Measurements from ENCODE around the gene DNAJC27.

Gene DNAJC27

DNA sequence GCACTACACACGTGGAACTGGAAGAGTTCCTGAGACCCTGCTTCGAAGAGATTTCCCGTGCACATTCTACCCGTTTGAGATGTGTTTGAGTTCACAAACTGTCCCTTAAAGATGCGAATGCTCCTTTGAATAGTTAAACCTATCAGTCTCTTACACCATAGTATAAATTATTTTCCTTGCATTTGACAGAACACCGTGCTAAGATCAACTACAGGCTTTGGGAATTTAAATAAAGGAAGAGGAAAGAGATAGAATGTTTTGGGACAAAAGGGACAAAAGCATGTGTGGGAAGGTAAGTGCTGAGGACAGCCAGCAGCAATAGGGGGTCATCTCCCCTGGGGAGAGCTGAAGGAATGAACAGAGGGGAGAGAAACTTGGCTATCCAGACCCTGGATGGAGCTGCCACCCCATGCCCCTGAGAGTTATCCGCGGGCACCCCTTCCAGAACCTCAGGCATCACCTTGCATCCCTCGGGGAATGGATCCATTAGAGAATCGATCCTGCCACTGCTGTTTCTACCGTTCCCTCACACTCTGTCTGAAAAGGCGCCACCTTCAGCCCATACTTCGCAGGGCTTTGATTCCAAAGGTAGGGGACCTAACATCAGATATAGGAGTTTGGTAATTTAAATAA lies 50.8 kb downstream of the DNAJC27 start:
- H3K9me3 ChIP-seq, result no peaks in the 10 kb centered on the region
- H3K9ac ChIP-seq, result peak overlapping the region; percentile 76; the same call in 1 of the 2 replicates
- H3K4me3 ChIP-seq, result peak overlapping the region; percentile 84
- H3K27me3 ChIP-seq, result no peaks in the 10 kb centered on the region
- H3K36me3 ChIP-seq, result peaks cover 19% of the 10 kb centered on the region
- peak overlapping the region; percentile 91 for H3K4me2 ChIP-seq
- no peak for TF ChIP-seq Cebpa-rat (IDR thresholded peaks at IDR 0.05)
- peaks cover 52% of the 10 kb centered on the region for H3K4me1 ChIP-seq
- H3K27ac ChIP-seq, result no peak overlapping the region
- peaks cover 32% of the 10 kb centered on the region for H4K20me1 ChIP-seq

DNA sequence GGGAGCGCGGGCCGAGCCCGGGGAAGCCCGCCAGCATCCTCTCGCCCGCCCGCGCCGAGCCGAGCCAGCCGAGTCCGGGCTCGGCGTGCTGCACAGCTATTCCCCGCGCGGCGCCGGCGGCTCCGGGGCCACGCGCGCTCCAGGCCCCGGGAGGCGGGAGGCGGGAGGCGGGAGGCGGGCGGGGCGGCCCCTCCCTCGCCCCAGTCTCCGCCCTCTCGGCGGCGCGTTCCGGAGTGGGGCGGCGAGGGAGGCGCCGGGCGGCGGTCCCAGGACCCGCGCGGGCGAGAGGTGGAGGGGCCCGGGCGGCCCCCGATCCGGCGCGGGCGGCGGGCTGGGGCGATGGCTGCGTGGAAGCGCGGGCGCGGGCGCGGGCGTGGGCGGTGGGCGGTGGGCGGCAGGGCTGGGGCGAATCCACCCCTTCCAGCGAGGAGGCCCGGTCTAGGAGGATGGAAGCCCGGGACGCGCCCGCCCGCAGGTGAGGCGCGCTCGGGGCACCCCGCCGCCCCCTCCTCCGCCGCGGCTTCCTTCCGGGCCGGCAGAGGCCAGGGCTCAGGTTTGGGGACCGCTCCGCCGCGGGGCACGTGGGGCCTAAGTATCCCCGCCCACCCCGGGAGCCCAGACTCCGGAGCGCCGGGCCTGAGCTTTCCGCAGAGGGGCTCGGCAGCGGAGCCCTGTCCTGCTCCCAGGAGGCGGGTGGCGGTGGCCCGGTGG lies 51.5 kb downstream of the DNAJC27 start, which contains the start of gene ADCY3:
Gene ADCY3, minus strand, starts transcription at position 140 of the 711 bp plus-strand sequence. CDS start 1,250 bp downstream, outside the sequence.
- no peaks in the 10 kb centered on the region for H3K9me3 ChIP-seq
- H3K27ac ChIP-seq, result peak within 1 kb of the TSS; percentile 78
- peaks cover 39% of the 10 kb centered on the region for H4K20me1 ChIP-seq
- H3K36me3 ChIP-seq, result peaks cover 26% of the 10 kb centered on the region
- peak within 1 kb of the TSS; percentile 84 for H3K4me3 ChIP-seq
- H3K9ac ChIP-seq, result peak within 1 kb of the TSS; percentile 81
- peak within 1 kb of the TSS; percentile 91 for H3K4me2 ChIP-seq
- no peak for TF ChIP-seq Cebpa-rat (IDR thresholded peaks at IDR 0.05)
- no peaks in the 10 kb centered on the region for H3K27me3 ChIP-seq
- H3K4me1 ChIP-seq, result peaks cover 58% of the 10 kb centered on the region

DNA sequence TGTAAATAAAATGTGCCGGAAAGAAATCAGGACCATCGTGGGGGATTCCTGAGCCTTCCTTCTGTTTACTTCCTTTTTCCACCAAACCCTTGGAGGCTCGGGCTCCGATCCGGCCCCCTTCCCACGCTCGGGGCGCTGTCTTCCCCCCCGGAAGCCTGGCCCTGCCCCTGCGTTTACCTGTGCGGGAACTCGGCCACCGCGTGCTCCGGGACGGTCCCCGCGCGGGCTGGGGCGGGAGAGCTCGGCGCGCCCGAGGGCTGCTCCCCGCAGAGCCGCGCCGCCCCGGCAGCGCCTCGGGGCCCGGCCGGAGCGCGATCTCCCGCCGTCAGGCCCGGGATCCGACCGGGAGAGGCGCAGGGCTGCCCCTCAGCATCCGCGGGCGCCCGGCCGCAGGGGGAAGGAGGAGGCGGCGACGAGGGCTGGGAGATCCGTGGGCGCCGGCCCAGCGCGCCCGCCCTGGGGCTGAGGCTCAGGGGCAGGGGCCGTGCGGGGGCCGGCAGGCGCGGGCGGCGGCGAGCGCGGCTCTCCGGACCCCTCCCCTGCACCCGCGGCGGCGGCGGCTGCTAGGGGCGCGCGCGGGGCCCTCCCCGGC lies 52.2 kb downstream of the DNAJC27 start:
- H3K27me3 ChIP-seq, result no peaks in the 10 kb centered on the region
- peaks cover 65% of the 10 kb centered on the region for H3K4me1 ChIP-seq
- H4K20me1 ChIP-seq, result peaks cover 46% of the 10 kb centered on the region
- no peaks in the 10 kb centered on the region for H3K9me3 ChIP-seq
- peak overlapping the region; percentile 84 for H3K4me3 ChIP-seq
- H3K9ac ChIP-seq, result peak overlapping the region; percentile 81
- peaks cover 32% of the 10 kb centered on the region for H3K36me3 ChIP-seq
- H3K27ac ChIP-seq, result peak overlapping the region; percentile 78
- TF ChIP-seq Cebpa-rat (IDR thresholded peaks at IDR 0.05), result no peak
- H3K4me2 ChIP-seq, result peak overlapping the region; percentile 91

GRCh38 chr2:24919037-24919505 lies 52.7 kb downstream of the DNAJC27 start:
- peak overlapping the region; percentile 91 for H3K4me2 ChIP-seq
- H3K4me3 ChIP-seq, result peak overlapping the region; percentile 84
- H4K20me1 ChIP-seq, result peaks cover 51% of the 10 kb centered on the region
- H3K4me1 ChIP-seq, result peaks cover 63% of the 10 kb centered on the region
- peak overlapping the region; percentile 78 for H3K27ac ChIP-seq
- H3K27me3 ChIP-seq, result no peaks in the 10 kb centered on the region
- H3K9ac ChIP-seq, result peak overlapping the region; percentile 81
- peaks cover 36% of the 10 kb centered on the region for H3K36me3 ChIP-seq
- no peaks in the 10 kb centered on the region for H3K9me3 ChIP-seq
- no peak for TF ChIP-seq Cebpa-rat (IDR thresholded peaks at IDR 0.05)

DNA sequence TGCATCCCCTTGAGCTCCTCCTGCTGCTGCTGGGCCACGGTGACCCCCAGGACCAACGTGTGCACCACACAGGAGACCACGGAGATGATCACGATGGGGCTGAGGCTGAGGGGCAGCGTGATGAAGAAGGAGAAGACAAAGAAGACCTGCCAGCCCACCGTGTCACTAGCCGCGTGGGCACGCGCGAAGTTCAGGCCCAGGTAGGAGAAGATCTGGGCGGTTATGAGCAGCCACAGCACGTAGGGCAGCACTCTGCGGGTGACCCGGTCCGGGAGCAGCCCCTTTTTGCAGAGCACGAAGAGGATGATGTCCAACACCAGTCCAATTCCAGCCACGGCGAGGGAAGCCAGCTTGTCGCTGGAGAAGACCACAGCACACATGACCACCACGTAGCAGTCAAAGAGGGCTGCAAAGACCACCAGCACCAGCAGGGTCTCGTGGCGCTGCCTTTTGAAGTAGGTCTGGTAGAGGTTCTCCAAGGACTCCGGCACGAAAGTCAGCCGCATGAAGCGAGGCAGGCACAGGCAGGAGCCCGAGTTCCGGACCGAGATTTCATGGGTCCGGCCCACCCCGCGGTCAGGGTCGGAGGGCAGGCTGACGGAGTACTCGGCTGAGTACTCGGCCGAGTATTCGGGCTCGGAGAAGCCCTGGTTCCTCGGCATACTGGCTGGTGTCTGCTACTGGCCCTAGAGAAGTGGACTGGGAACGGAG lies 53.3 kb downstream of the DNAJC27 start:
- Histone ChIP-seq H3K27me3 (no peaks in the 10 kb centered on the region), H3K4me1 (peaks cover 58% of the 10 kb centered on the region), H3K27ac (no peak overlapping the region), H3K36me3 (peaks cover 40% of the 10 kb centered on the region), H4K20me1 (peaks cover 54% of the 10 kb centered on the region), H3K9me3 (no peaks in the 10 kb centered on the region), H3K9ac (peak overlapping the region; percentile 81; the same call in 1 of the 2 replicates), H3K4me3 (peak overlapping the region; percentile 84), H3K4me2 (peak overlapping the region; percentile 91)
- no peak for TF ChIP-seq Cebpa-rat (IDR thresholded peaks at IDR 0.05)

GRCh38 chr2:24917731-24918325 lies 53.9 kb downstream of the DNAJC27 start:
- peak overlapping the region; percentile 91 for H3K4me2 ChIP-seq
- peak overlapping the region; percentile 84 for H3K4me3 ChIP-seq
- peaks cover 61% of the 10 kb centered on the region for H4K20me1 ChIP-seq
- no peaks in the 10 kb centered on the region for H3K9me3 ChIP-seq
- H3K9ac ChIP-seq, result no peak overlapping the region
- no peak overlapping the region for H3K27ac ChIP-seq
- peaks cover 46% of the 10 kb centered on the region for H3K36me3 ChIP-seq
- TF ChIP-seq Cebpa-rat (IDR thresholded peaks at IDR 0.05), result no peak
- H3K4me1 ChIP-seq, result peaks cover 60% of the 10 kb centered on the region
- H3K27me3 ChIP-seq, result no peaks in the 10 kb centered on the region

DNA sequence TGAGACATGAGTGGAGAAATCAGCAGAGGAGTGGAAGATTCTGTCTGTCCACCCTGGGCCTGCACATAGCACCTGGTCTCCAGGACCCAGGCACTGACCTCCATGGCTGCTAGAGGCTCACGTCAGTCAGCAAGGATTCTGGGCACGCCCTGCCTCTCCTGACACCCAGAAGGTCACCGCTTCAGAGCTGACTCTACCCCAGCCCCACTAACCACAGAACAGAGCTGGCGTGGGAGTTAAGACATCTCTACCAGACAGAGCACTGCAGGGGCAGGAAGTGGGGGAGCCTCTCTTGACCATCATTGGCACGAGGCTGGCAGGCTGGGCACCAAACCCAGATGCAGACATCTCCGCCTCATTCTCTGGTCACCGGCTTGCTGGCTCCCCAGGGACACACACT lies 54.7 kb downstream of the DNAJC27 start:
- H3K36me3 ChIP-seq, result peaks cover 54% of the 10 kb centered on the region
- H3K27me3 ChIP-seq, result no peaks in the 10 kb centered on the region
- H3K4me1 ChIP-seq, result peaks cover 60% of the 10 kb centered on the region
- H4K20me1 ChIP-seq, result peaks cover 68% of the 10 kb centered on the region
- H3K27ac ChIP-seq, result no peak overlapping the region
- no peak overlapping the region for H3K9ac ChIP-seq
- no peak for TF ChIP-seq Cebpa-rat (IDR thresholded peaks at IDR 0.05)
- H3K9me3 ChIP-seq, result no peaks in the 10 kb centered on the region
- H3K4me3 ChIP-seq, result no peak overlapping the region
- peak overlapping the region; percentile 91 for H3K4me2 ChIP-seq

GRCh38 chr2:24915796-24916195 lies 56.0 kb downstream of the DNAJC27 start:
- H3K27me3 ChIP-seq, result no peaks in the 10 kb centered on the region
- peaks cover 53% of the 10 kb centered on the region for H3K4me1 ChIP-seq
- H4K20me1 ChIP-seq, result peaks cover 71% of the 10 kb centered on the region
- H3K4me2 ChIP-seq, result peak overlapping the region; percentile 4
- no peak overlapping the region for H3K9ac ChIP-seq
- H3K9me3 ChIP-seq, result peaks cover 3% of the 10 kb centered on the region; the same call in 1 of the 2 replicates
- no peak overlapping the region for H3K4me3 ChIP-seq
- no peak for TF ChIP-seq Cebpa-rat (IDR thresholded peaks at IDR 0.05)
- peaks cover 67% of the 10 kb centered on the region for H3K36me3 ChIP-seq
- H3K27ac ChIP-seq, result no peak overlapping the region

GRCh38 chr2:24915175-24915574 lies 56.6 kb downstream of the DNAJC27 start:
- Histone ChIP-seq H3K9me3 (peaks cover 9% of the 10 kb centered on the region; the same call in 1 of the 2 replicates), H3K4me1 (peaks cover 53% of the 10 kb centered on the region), H3K4me3 (no peak overlapping the region), H3K27me3 (no peaks in the 10 kb centered on the region), H4K20me1 (peaks cover 71% of the 10 kb centered on the region), H3K9ac (no peak overlapping the region), H3K4me2 (peak overlapping the region; percentile 4; the same call in 1 of the 2 replicates), H3K27ac (no peak overlapping the region), H3K36me3 (peaks cover 73% of the 10 kb centered on the region)
- no peak for TF ChIP-seq Cebpa-rat (IDR thresholded peaks at IDR 0.05)
